GM18909 (cell line): ENCODE results near the gene UBAP1L.

Experiments
- ATAC-seq: cut with Tn5 transposase; IDR thresholded peaks from one replicate; pipeline ENCODE4 v1.9.1; 2021; ENCODE audit warnings: mild to moderate bottlenecking; ENCODE audit not compliant: unreplicated experiment, poor library complexity

The UBAP1L gene

DNA sequence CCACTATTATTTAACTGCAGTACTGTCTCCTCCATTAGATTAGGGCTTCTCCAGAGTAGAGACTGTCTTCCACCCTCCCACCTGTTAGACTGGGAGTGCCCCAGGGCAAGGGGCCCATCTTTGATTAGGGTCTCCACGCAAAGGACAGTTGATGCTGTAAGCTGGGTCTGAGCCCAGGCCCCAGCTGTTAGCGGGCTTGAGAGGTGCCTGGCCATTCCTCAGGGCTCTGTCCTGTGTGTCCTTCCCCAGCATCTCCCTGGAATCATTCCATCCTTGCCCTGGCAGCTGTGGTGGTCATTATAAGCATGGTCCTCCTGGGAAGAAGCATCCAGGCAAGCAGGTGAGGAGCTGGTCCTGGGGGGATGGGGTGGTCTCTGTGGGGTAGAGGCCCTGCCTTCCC, 63.7 kb downstream of the UBAP1L start:
- no peak for ATAC-seq

DNA sequence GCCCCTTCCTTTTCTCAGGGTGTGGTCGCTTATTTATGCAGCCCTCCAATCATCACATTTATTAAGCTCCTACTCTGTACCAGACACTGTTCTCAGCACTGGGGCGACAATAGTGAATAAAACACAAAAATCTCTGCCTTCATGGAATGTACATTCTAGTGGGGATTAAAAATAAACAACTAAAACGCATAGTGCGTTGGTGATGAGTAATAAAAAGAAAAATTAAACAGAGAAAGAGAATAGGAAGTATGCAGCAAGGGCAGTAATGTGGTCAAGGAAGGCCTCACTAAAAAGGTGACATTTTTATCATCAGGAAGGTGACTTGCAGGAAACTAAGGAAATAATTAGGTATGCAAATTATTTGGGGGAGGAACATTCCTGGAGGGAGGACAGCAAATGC, 64.7 kb downstream of the UBAP1L start:
- no peak for ATAC-seq

DNA sequence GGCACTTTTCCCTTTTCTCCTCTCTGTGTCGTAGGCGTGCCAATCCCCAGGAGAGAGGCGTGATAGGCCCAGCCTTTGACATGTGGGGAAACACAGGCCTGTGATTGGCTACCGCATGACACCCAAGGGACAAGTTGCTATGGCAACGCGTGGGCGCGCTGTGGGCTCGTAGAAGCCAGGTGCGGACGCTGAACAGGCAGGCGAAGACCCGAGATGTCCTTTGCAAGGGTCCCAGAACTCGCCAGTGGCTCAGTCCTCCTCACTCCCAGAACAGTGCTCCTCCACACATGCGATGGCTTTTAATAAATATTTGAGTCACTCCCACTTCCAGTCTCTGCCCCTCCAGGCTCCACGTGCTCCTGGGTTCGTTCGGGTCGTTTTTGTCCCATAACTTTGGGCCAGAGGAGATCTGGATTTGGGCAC, 65.6 kb downstream of the UBAP1L start:
- peak; percentile 90 for ATAC-seq

DNA sequence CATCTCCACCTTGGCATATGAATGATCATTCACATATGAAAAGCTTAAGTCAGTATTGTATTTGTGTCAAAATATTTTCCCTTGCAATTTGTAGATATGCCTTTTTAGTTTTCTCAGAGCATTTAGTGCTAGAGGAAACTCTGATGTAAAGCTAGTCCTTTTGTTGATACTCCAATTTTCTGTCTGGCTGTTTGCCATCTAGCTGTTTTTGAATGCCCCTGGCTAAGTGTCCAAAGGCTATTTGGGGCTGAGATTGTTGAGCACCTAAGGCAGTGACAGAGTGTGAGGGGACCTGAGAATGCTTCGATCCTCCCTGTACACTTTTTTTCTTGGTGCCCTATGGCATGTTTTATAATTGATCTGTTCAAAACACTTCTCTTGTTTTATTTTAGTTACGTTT, 66.8 kb downstream of the UBAP1L start:
- ATAC-seq: no peak

DNA sequence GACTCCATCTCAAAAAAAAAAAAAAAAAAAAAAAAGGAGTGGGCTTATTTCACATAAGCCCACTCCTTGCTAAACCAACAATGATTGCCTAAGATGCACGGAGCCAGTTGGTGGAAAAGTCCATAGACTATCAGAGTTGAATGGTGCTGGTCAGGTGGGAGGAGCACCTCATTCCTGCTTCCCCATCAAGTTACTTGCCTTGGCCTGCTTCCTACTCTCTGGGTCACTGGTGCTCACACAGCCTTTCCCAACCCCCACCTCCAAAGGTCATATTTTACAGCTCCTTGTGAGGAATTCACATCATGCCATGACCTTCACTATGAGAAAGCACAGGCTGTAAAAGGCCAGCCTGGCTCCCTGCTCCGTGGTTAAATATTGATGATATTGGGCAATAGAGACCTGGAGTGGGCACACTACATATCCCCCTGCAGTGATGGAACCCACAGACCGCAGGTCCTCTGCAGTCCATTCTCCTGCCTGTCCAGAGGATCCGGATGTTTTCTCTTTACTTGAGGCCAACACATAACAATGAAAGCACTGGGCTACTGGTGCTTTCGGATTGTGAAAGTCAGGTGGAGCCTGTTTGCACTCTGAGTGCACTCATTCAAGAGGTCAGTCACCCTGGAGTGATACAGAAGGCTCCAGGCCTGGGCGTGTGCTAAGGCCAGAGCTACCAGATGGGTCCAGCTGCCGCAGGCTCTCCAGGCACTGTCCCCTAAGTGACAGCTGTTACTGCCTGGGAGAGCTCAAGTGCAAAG, 70.1 kb downstream of the UBAP1L start, which contains the start of gene SLC51B:
Gene SLC51B (plus strand): TSS at position 664 of the 758 bp plus-strand sequence. CDS start 4,618 bp downstream, outside the sequence.
- ATAC-seq: no peak

DNA sequence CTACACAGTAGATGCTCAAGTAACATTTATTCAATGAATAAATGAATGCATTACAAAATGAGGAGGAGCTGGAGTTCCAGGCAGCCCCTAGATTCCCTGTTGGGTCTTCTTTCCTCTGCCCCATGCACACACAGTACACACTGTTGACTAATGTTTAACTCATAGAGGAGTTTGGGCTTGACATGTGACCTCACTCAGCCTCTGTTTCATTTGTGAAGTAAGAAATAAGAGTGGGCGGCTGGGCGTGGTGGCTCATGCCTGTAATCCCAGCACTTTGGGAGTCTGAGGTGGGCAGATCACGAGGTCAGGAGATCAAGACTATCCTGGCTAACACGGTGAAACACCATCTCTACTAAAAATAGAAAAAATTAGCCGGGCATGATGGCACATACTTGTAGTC, 70.8 kb downstream of the UBAP1L start:
- peak; percentile 52 for ATAC-seq

DNA sequence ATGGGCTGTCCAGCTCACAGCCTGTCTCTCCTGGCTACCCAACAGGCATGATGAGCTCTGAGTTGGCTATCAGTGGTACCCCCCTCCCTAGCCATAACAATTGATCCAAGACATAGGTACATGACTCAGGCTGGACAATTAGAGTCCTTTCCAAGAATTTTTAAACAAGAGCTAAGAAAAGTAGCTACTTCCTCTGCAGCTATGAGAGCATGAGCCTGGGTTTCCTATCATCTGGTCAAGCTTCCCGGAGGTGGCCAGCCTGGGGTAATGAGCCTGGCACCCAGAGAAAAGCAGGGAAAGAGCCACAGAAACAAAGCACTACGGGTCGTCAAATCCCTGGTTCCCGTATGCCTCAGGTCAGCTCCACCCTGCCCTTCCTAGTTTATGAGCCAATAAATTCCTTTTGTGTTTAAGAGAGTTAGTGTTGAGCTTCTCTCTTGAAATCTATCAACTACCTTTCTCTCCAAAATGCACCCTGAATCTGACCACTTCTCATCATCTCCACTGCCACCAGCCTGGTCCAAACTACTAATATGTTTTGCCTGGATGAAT, 72.1 kb downstream of the UBAP1L start:
- ATAC-seq: no peak
